Spleen (tissue), 11 donors: Measurements from ENCODE around the gene CR2. TPM values are rescaled to one million over a fixed set of nuclear protein-coding genes. Genes with fewer than 3 reads are reported as not detected.

Experiments
- DNase-seq: peaks from one replicate; pipeline ENCODE4 v3.0.0-alpha.2; 2020
- H3K27ac ChIP-seq, 8 donors: fragments of 200-600 bp; sonication (generic) in 7 of 8; 1 replicate in 4 of 8; 2 replicates in 4 of 8; pipeline versions ENCODE4 v1.5.0 to v1.8.0; 2016 to 2021; ENCODE audit warnings: inconsistent platforms in 4 of 8, mild to moderate bottlenecking in 4 of 8, moderate library complexity in 1 of 8
- H3K27me3 ChIP-seq, 7 donors: fragments of 200-600 bp; sonication (generic) in 6 of 7; replicated peaks in 1 of 7; 1 replicate in 4 of 7; 2 replicates in 3 of 7; pipeline versions ENCODE4 v1.5.0 to v1.8.0; 2016 to 2021; ENCODE audit warnings: inconsistent platforms in 3 of 7, mild to moderate bottlenecking in 1 of 7
- H3K36me3 ChIP-seq, 6 donors: fragments of 200-600 bp; sonication (generic) in 5 of 6; 1 replicate in 4 of 6; 2 replicates in 2 of 6; pipeline versions ENCODE4 v1.5.0 to v1.8.0; 2016 to 2021; ENCODE audit warnings: inconsistent platforms in 2 of 6
- H3K4me1 ChIP-seq, 6 donors: fragments of 200-600 bp; sonication (generic) in 5 of 6; 1 replicate in 3 of 6; 2 replicates in 3 of 6; pipeline versions ENCODE4 v1.5.0 to v1.8.0; 2016 to 2021; ENCODE audit warnings: inconsistent platforms in 3 of 6
- H3K4me3 ChIP-seq, 8 donors: fragments of 200-600 bp; sonication (generic) in 7 of 8; 1 replicate in 4 of 8; 2 replicates in 4 of 8; pipeline versions ENCODE4 v1.5.0 to v1.8.0; 2016 to 2021; ENCODE audit warnings: inconsistent platforms in 4 of 8, mild to moderate bottlenecking in 4 of 8, moderate library complexity in 2 of 8
- H3K9me3 ChIP-seq, 8 donors: fragments of 200-600 bp; sonication (generic) in 7 of 8; 1 replicate in 4 of 8; 2 replicates in 4 of 8; pipeline versions ENCODE4 v1.5.0 to v1.8.0; 2016 to 2021; ENCODE audit warnings: inconsistent platforms in 4 of 8
- CTCF ChIP-seq, 11 experiments: fragments of 200-600 bp in 7 of 11; fragments of 450-650 bp in 4 of 11; sonication (generic) in 4 of 11; IDR thresholded peaks in 8 of 11; conservative IDR thresholded peaks in 3 of 11; 1 replicate in 7 of 11; 2 replicates in 4 of 11; pipeline versions ENCODE4 v1.4.0 to v1.8.0; 2016 to 2021; ENCODE audit warnings: antibody characterized with exemption in 11 of 11, inconsistent platforms in 4 of 11, mild to moderate bottlenecking in 1 of 11
- POLR2A ChIP-seq, 3 donors: fragments of 450-650 bp; IDR thresholded peaks; one replicate each; pipeline ENCODE4 v1.5.1; 2017; ENCODE audit warnings: antibody characterized with exemption in 3 of 3, mild to moderate bottlenecking in 1 of 3
- POLR2AphosphoS5 ChIP-seq, 3 donors: sonication (generic); formaldehyde crosslinking; IDR thresholded peaks; one replicate each; pipeline ENCODE4 v1.5.1; 2017; ENCODE audit warnings: antibody characterized with exemption in 3 of 3
- WGBS, 5 donors: extraction: QIAGEN DNeasy Blood & Tissue Kit in 3 of 5; methylation state at CpG; one replicate each; pipeline versions ENCODE4 v1.1.5 to v1.1.7; 2013 to 2018; 5-methylcytosine and 5-hydroxymethylcytosine counted together
- intact Hi-C: fragments of 100-400 bp; cut with DNase I; formaldehyde crosslinking; loops from one replicate; pipeline ENCODE4 v1.15.0; 2023; ENCODE audit warnings: low total_unique reads
- polyA plus RNA-seq, 3 donors: library from polyadenylated mRNA; stranded (reverse); fragments of 200-250 nt; gene quantifications; one replicate each; pipeline ENCODE4 v1.2.1, GENCODE V29; 2013
- total RNA-seq, 7 donors: library from RNA; depleted of rRNA in 3 of 7; stranded (reverse); fragments of >200 nt in 3 of 7; fragmentation: NEBNext Ultra II Directional in 4 of 7; extraction: Animal tissue kit (Norgen Biotek cat#: 25700) in 4 of 7; gene quantifications; one replicate each; pipeline versions ENCODE4 v1.1.0 to v1.2.1, GENCODE V29; 2016 to 2021
- donor health status: healthy with polysubstance abuse.
- donor health status: DM: no; HTN: no; CAD: no; lungs with moderate emphysema.
- donor health status: DM: no; HTN: no; CAD: no.
- donor health status: Bipolar disorder and iron deficiency.
- donor health status: healthy.
- donor health status: DM: no; HTN: no; CAD: no.
- donor health status: DM: yes; HTN: yes; CAD: no.

CR2 gene
- total and polyA plus RNA-seq, 10 donors, result 87.2 to 284 (median 140) TPM

- intact Hi-C loops, result loop anchor here (5.0 kb wide), 1 partner anchor 412 kb away; the partner anchor contains the start of gene C4BPB
- peaks cover 0 to 5% (median 0%) of the 10 kb centered on the region in 6 donors for H3K36me3 ChIP-seq
- H3K4me3 ChIP-seq, result peak overlapping the region in 1 of 8 donors; percentile 3
- DNase-seq, result peak; percentile 86
- WGBS, 5 donors, result 0 to 3% (median 1%) methylated on average over 4 of the region's 4 CpGs
- H3K27me3 ChIP-seq, result peaks cover 0 to 32% (median 0%) of the 10 kb centered on the region in 7 donors
- no peak for TF ChIP-seq POLR2A (IDR thresholded peaks at IDR 0.05)
- TF ChIP-seq CTCF (IDR thresholded peaks at IDR 0.05 in 8 of 11, conservative IDR thresholded peaks at IDR 0.05 in 3 of 11), result peak; percentile 50 to 79 (median 76)
- peak overlapping the region in 2 of 8 donors; percentile 96 to 98 for H3K27ac ChIP-seq
- peaks cover 0 to 70% (median 18%) of the 10 kb centered on the region in 6 donors for H3K4me1 ChIP-seq
- H3K9me3 ChIP-seq, result no peaks in the 10 kb centered on the region
Measured at GRCh38 chr1:207499573-207499972, 45.4 kb downstream of the CR2 start.

- Histone ChIP-seq H3K27ac (no peak overlapping the region), H3K4me3 (no peak overlapping the region), H3K36me3 (peaks cover 0 to 6% (median 0%) of the 10 kb centered on the region in 6 donors), H3K4me1 (peaks cover 0 to 63% (median 18%) of the 10 kb centered on the region in 6 donors), H3K27me3 (peaks cover 0 to 32% (median 0%) of the 10 kb centered on the region in 7 donors), H3K9me3 (no peaks in the 10 kb centered on the region)
- no peak for TF ChIP-seq CTCF (IDR thresholded peaks at IDR 0.05 in 8 of 11, conservative IDR thresholded peaks at IDR 0.05 in 3 of 11)
- TF ChIP-seq POLR2A (IDR thresholded peaks at IDR 0.05), result no peak
- TF ChIP-seq POLR2AphosphoS5 (IDR thresholded peaks at IDR 0.05), result no peak
- intact Hi-C loops, result no loop called here
- no peak for DNase-seq
- 56 to 88% (median 64%) methylated on average over 3 of the region's 3 CpGs for WGBS, 5 donors
Measured at GRCh38 chr1:207500306-207500705, 46.2 kb downstream of the CR2 start.

- 64 to 80% (median 75%) methylated on average over 5 of the region's 5 CpGs for WGBS, 5 donors
- peaks cover 0 to 55% (median 11%) of the 10 kb centered on the region in 6 donors for H3K4me1 ChIP-seq
- intact Hi-C loops, result no loop called here
- DNase-seq, result no peak
- TF ChIP-seq POLR2A (IDR thresholded peaks at IDR 0.05), result no peak
- H3K27me3 ChIP-seq, result peaks cover 0 to 24% (median 0%) of the 10 kb centered on the region in 7 donors
- peaks cover 0 to 14% (median 0%) of the 10 kb centered on the region in 6 donors for H3K36me3 ChIP-seq
- no peak overlapping the region for H3K4me3 ChIP-seq
- H3K27ac ChIP-seq, result no peak overlapping the region
- H3K9me3 ChIP-seq, result no peaks in the 10 kb centered on the region
Measured at GRCh38 chr1:207501071-207501470, 46.9 kb downstream of the CR2 start.

- Histone ChIP-seq H3K27ac (no peak overlapping the region), H3K36me3 (peaks cover 0 to 30% (median 11%) of the 10 kb centered on the region in 6 donors), H3K9me3 (no peaks in the 10 kb centered on the region), H3K4me3 (no peak overlapping the region), H3K27me3 (peaks cover 0 to 9% (median 0%) of the 10 kb centered on the region in 7 donors), H3K4me1 (peaks cover 0 to 39% (median 8%) of the 10 kb centered on the region in 6 donors)
- no peak for DNase-seq
- TF ChIP-seq POLR2AphosphoS5 (IDR thresholded peaks at IDR 0.05), result no peak
- no peak for TF ChIP-seq POLR2A (IDR thresholded peaks at IDR 0.05)
- no peak for TF ChIP-seq CTCF (IDR thresholded peaks at IDR 0.05 in 8 of 11, conservative IDR thresholded peaks at IDR 0.05 in 3 of 11)
- 75 to 84% (median 81%) methylated on average over 7 of the region's 7 CpGs for WGBS, 5 donors
- intact Hi-C loops, result no loop called here
Measured at GRCh38 chr1:207502726-207503125, 48.6 kb downstream of the CR2 start.
